ENCODE measurements around the gene CHTF18. TPM values are rescaled to one million over a fixed set of nuclear protein-coding genes. Genes with fewer than 3 reads are reported as not detected.
"Not testable (repeated sequence)": the region's sequence is repeated elsewhere in the genome, so short reads cannot be mapped to it uniquely, and the experiment has no call there.

CHTF18 gene
- total RNA-seq, 1 donor = 13.8 TPM

DNA sequence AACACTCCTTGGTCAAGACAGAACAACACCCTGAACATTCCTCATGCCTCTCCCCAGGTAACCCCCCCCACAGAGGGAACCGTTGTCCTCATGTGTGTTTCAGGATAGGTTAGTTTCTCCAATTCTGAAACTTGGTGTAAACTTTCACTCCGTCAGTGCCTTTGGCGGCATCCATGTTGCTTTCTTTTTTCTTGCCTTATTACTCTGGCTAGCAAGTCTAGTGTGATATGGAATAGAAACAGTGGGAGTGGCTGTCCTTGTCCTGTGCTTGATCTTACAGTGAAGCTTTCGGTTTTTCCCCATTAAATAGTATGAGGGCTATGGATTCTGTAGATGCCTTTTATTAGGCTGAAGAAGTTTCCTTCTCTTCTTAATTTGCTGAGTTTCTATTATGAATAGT lies 47.8 kb downstream of the CHTF18 start:
- TF ChIP-seq, protein P1, sequence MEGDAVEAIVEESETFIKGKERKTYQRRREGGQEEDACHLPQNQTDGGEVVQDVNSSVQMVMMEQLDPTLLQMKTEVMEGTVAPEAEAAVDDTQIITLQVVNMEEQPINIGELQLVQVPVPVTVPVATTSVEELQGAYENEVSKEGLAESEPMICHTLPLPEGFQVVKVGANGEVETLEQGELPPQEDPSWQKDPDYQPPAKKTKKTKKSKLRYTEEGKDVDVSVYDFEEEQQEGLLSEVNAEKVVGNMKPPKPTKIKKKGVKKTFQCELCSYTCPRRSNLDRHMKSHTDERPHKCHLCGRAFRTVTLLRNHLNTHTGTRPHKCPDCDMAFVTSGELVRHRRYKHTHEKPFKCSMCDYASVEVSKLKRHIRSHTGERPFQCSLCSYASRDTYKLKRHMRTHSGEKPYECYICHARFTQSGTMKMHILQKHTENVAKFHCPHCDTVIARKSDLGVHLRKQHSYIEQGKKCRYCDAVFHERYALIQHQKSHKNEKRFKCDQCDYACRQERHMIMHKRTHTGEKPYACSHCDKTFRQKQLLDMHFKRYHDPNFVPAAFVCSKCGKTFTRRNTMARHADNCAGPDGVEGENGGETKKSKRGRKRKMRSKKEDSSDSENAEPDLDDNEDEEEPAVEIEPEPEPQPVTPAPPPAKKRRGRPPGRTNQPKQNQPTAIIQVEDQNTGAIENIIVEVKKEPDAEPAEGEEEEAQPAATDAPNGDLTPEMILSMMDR (IDR thresholded peaks at IDR 0.05; ENCODE audit: insufficient read depth, low read depth, low read length) = no peak
- no peak for DNase-seq (ENCODE audit: low read depth)
- no peak overlapping the region for H3K4me3 ChIP-seq (ENCODE audit: low read depth, low read length)

DNA sequence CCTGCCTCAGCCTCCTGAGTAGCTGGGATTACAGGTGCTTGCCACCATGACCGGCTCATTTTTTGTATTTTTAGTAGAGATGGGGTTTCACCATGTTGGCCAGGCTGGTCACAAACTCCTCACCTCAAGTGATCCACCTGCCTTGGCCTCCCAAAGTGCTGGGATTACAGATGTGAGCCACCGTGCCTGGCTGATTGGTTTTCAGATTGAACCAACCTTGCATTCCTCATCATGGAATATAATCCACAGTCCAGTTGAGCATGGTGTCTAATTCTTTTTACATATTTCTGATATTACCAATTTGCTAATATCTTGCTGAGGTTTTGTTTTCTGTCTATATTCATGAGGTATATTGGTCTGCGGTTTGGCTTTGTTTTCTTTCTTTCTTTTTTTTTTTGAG lies 48.4 kb downstream of the CHTF18 start:
- H3K4me3 ChIP-seq (ENCODE audit: low read depth, low read length); DNase-seq (ENCODE audit: low read depth): not testable (repeated sequence)

DNA sequence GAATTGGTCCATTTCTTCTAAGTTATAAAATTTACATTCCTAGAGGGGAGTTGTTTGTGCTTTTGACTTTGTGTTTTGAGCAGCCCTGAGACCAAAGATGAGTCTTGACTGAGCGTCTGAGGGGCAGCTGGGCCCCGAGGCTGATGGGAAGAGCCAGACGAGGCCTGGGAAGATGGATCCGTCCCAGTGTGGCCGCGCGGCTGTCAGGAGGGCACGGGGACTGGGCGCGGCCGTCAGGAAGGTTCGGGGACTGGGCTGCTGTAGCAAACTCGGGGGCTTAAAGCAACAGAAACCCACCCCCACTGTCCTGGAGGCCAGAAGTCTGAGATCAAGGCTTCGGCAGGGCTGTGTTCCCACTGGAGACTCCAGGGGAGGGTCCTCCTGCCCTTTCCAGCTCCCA lies 50.3 kb downstream of the CHTF18 start:
- TF ChIP-seq, protein P1 (IDR thresholded peaks at IDR 0.05; ENCODE audit: insufficient read depth, low read depth, low read length) = no peak
- DNase-seq (ENCODE audit: low read depth) = no peak
- no peak overlapping the region for H3K4me3 ChIP-seq (ENCODE audit: low read depth, low read length)

DNA sequence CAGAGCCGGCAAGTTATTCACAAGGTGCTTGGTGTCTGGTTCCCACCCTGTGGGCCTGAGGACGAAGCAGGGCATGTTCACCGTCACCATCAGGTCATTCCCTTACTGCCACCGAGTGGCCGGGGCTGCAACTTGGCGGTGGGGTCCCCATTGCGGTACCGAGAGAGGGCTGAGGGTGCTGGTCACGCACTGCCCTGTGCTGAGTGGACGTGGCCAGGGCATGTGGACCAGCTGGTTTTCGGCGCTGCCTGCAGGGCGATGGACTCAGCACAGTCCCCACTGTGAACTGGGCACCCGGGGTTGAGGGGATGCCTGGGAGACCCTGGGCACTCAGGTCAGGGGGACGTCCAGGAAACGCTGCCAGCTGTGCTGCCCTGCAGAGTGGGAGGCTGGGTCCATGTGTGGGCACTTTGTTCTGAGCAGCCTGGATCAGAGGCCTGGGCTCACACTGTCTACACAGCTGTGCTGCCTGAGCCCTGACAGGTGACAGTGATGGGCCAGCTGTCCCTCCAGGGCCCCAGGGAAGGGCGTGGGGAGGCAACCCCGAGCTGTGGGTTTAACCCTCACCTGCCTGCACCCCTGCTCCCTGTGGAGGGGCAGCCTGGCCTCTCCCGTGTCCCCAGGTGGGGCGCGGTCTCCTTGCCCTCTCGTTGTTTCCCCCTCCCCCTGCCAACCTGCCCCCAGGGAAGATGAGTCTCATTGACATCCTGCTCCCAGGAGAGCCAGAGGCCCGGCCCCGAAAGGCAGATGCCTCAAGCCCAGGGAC lies 51.4 kb downstream of the CHTF18 start:
- TF ChIP-seq, protein P1 (IDR thresholded peaks at IDR 0.05; ENCODE audit: insufficient read depth, low read depth, low read length) = no peak
- no peak for DNase-seq (ENCODE audit: low read depth)

DNA sequence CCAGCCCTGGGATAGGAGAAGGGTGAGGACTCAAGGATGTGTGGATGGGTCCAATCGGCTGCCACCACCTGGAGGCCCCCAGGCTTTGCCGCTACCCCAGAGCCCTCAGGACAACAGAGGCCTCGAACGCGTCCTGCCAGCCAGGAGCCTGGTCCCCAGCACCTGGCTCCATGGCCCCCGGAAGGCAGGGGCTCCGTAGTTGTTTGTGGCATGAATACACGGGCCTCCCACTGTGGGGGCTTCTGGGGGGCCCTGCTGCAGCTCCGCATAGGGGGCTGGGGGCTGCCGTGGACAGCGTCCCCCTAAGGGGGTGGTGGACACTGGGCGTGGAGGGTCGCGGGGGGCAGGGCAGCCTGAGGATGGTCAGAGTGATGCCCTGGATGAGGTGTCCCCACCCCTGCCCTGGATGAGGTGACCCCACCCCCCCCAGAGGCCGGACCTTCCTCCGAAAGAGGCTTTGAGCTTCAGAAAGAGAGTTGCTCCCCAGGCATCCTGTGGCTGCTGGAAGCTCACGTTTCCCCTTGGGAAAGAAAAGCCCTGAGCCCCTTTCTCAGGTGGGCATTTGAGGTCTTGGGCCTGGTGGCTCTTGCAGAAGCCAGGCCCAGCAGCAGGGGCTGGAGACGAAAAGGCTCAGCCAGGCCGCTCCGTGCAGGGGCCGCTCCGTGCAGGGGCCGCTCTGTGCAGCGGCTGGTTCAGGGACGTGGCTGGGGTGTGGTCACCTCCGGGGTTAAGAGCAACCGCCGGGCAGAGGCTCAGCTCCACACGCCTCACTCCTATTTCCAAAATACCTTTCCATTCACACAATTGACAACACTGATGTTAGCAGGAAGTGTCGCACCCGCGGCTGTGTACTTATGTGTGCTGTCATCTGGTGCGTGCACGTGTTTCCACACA lies 52.4 kb downstream of the CHTF18 start:
- no peak for DNase-seq (ENCODE audit: low read depth)
- H3K4me3 ChIP-seq (ENCODE audit: low read depth, low read length) = no peak overlapping the region
- TF ChIP-seq, protein P1 (IDR thresholded peaks at IDR 0.05; ENCODE audit: insufficient read depth, low read depth, low read length) = no peak

More for the DNA sequence above, 51.4 kb downstream of the CHTF18 start:
- no peak overlapping the region for H3K4me3 ChIP-seq (ENCODE audit: low read depth, low read length)

DNA sequence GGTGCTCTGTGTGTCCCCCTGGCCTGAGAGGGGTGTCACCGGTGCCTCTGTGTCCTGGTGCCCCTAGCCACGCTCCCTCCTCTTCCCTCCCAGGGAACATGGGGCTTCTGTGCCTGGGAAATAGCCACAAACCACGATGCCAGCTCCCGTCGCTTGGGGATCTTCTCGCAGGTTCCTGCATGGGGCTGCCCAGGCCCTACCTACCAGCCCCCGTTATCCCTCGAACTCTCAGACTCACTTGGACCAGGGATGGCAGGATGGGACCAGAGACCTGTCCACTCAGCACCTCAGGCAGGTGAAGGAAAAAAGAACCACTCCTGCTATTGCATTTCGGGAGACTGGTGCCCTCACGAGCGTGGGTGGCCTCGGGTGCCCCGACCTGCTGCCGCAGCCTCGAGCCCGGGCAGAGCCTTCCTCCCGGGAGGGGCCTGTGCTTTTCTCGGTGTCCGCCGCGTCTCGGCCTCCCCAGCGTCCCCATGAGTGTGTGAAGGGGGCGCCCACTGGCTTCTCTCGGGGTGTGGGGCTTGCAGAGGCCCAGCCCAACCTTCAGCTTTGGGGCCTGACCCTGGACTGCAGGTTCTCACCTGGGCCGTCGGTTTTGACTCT lies 53.1 kb downstream of the CHTF18 start:
- TF ChIP-seq, protein P1 (IDR thresholded peaks at IDR 0.05; ENCODE audit: insufficient read depth, low read depth, low read length) = no peak
- no peak overlapping the region for H3K4me3 ChIP-seq (ENCODE audit: low read depth, low read length)
- DNase-seq (ENCODE audit: low read depth) = no peak

DNA sequence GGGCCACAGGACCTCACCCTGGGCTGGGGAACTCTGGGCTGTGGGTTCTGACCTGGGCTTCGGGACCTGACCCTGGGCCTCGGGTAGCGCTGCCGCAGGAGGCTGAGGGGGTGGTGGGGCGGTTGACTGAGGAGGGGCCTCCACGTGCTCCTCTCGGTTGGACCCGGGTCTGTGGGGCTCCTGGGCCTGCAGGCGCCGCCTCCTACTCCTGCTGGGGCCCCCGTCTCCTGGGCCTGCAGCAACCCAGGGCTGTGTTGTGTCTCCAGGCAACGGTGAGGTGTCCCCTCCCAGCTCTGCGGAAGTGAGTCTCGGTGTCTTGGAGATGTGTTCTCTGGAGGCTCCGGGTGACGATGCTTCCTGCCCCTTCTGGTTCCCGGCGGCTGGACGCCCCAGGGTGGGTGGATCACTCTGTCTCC lies 53.6 kb downstream of the CHTF18 start:
- peak; percentile 2 for DNase-seq (ENCODE audit: low read depth)
- TF ChIP-seq, protein P1 (IDR thresholded peaks at IDR 0.05; ENCODE audit: insufficient read depth, low read depth, low read length) = no peak
- no peak overlapping the region for H3K4me3 ChIP-seq (ENCODE audit: low read depth, low read length)

Measured in fibroblast of villous mesenchyme (primary cell).